T-cell (primary cell): ENCODE data around the gene FAT2. TPM values are rescaled to one million over a fixed set of nuclear protein-coding genes. Genes with fewer than 3 reads are reported as not detected.

Experiments
- ATAC-seq, 4 experiments: fragments of 200-7000 bp in 3 of 4; fragments of 150-1000 bp in 1 of 4; cut with Tn5 transposase; replicated peaks in 1 of 4; 1 replicate in 3 of 4; 2 replicates in 1 of 4; pipeline ENCODE4 v1.10.0; 2021; ENCODE audit warnings: moderate library complexity in 3 of 4, mild to moderate bottlenecking in 2 of 4, moderate number of reproducible peaks in 1 of 4
- CTCF ChIA-PET, 2 donors: fragments of 300-600 bp; sonication (Branson Sonifier 250); formaldehyde crosslinking; loops; one replicate each; lab custom pipeline; 2022; ENCODE audit warnings: antibody characterized with exemption in 2 of 2; lab: Charles Lee
- POLR2A ChIA-PET, 2 donors: fragments of 300-600 bp; sonication (Branson Sonifier 250); formaldehyde crosslinking; loops; one replicate each; lab custom pipeline; 2022; ENCODE audit warnings: antibody characterized with exemption in 2 of 2; lab: Charles Lee
- DNase-seq, 35 experiments: peaks; one replicate each; pipeline versions ENCODE4 v3.0.0 to v3.0.0-alpha.2; 2013 to 2023
- H3K27ac ChIP-seq: one replicate; pipeline ENCODE4 v1.5.1; 2013; ENCODE audit warnings: low read length
- H3K27me3 ChIP-seq, 2 experiments: replicated peaks in 1 of 2; 1 replicate in 1 of 2; 2 replicates in 1 of 2; pipeline versions ENCODE4 v1.6.1 to v1.7.0; 2013; ENCODE audit warnings: low read length in 1 of 2, mixed read lengths in 1 of 2; ENCODE audit not compliant: control insufficient read depth in 2 of 2, insufficient read depth in 2 of 2; ENCODE audit errors: extremely low read depth in 1 of 2
- H3K36me3 ChIP-seq, 2 donors: 1 replicate in 1 of 2; 2 replicates in 1 of 2; pipeline versions ENCODE4 v1.6.1 to v1.7.0; 2013; ENCODE audit warnings: low read length in 1 of 2; ENCODE audit not compliant: control insufficient read depth in 2 of 2, insufficient read depth in 1 of 2; ENCODE audit errors: extremely low read depth in 1 of 2
- H3K4me1 ChIP-seq, 2 experiments: 1 replicate in 1 of 2; 2 replicates in 1 of 2; pipeline versions ENCODE4 v1.6.1 to v1.7.0; 2013; ENCODE audit warnings: low read length in 2 of 2, mixed read lengths in 1 of 2; ENCODE audit not compliant: insufficient read depth in 2 of 2, control insufficient read depth in 1 of 2; ENCODE audit errors: extremely low read depth in 1 of 2
- H3K4me3 ChIP-seq, 2 donors: 1 replicate in 1 of 2; 2 replicates in 1 of 2; pipeline versions ENCODE4 v1.5.1 to v1.7.0; 2013; ENCODE audit warnings: mild to moderate bottlenecking in 2 of 2, low read length in 1 of 2, moderate library complexity in 1 of 2; ENCODE audit not compliant: control insufficient read depth in 1 of 2; ENCODE audit errors: extremely low read depth in 1 of 2
- H3K9me3 ChIP-seq: 2 replicates; pipeline ENCODE4 v1.7.0; 2013
- H3K27ac Mint-ChIP-seq, 2 donors: one replicate each; pipeline ENCODE4 v1.8.0; 2020 to 2021; ENCODE audit warnings: mild to moderate bottlenecking in 2 of 2, mixed read lengths in 2 of 2
- H3K27me3 Mint-ChIP-seq, 2 donors: one replicate each; pipeline ENCODE4 v1.8.0; 2021 to 2022; ENCODE audit warnings: mixed read lengths in 2 of 2
- H3K36me3 Mint-ChIP-seq: one replicate; pipeline ENCODE4 v1.8.0; 2021; ENCODE audit warnings: mixed read lengths
- H3K4me1 Mint-ChIP-seq, 3 donors: one replicate each; pipeline ENCODE4 v1.8.0; 2020 to 2022; ENCODE audit warnings: mixed read lengths in 3 of 3, mild to moderate bottlenecking in 1 of 3
- H3K4me3 Mint-ChIP-seq, 3 donors: one replicate each; pipeline ENCODE4 v1.8.0; 2020 to 2022; ENCODE audit warnings: mild to moderate bottlenecking in 3 of 3, mixed read lengths in 3 of 3, moderate library complexity in 3 of 3
- H3K9me3 Mint-ChIP-seq, 3 donors: one replicate each; pipeline ENCODE4 v1.8.0; 2020 to 2022; ENCODE audit warnings: mixed read lengths in 3 of 3
- WGBS: methylation state at CpG from one replicate; pipeline ENCODE4 v1.1.5; 2013; ENCODE audit warnings: missing lambda C conversion rate; ENCODE audit not compliant: insufficient coverage; 5-methylcytosine and 5-hydroxymethylcytosine counted together
- total RNA-seq, 35 experiments: library from RNA in 6 of 35; stranded (reverse) in 6 of 35; fragments of 120-200 nt in 1 of 35; gene quantifications; one replicate each; pipeline versions ENCODE4 v1.2.1 to v1.2.4 and lab custom pipeline; 2013 to 2026

FAT2 gene, protein sequence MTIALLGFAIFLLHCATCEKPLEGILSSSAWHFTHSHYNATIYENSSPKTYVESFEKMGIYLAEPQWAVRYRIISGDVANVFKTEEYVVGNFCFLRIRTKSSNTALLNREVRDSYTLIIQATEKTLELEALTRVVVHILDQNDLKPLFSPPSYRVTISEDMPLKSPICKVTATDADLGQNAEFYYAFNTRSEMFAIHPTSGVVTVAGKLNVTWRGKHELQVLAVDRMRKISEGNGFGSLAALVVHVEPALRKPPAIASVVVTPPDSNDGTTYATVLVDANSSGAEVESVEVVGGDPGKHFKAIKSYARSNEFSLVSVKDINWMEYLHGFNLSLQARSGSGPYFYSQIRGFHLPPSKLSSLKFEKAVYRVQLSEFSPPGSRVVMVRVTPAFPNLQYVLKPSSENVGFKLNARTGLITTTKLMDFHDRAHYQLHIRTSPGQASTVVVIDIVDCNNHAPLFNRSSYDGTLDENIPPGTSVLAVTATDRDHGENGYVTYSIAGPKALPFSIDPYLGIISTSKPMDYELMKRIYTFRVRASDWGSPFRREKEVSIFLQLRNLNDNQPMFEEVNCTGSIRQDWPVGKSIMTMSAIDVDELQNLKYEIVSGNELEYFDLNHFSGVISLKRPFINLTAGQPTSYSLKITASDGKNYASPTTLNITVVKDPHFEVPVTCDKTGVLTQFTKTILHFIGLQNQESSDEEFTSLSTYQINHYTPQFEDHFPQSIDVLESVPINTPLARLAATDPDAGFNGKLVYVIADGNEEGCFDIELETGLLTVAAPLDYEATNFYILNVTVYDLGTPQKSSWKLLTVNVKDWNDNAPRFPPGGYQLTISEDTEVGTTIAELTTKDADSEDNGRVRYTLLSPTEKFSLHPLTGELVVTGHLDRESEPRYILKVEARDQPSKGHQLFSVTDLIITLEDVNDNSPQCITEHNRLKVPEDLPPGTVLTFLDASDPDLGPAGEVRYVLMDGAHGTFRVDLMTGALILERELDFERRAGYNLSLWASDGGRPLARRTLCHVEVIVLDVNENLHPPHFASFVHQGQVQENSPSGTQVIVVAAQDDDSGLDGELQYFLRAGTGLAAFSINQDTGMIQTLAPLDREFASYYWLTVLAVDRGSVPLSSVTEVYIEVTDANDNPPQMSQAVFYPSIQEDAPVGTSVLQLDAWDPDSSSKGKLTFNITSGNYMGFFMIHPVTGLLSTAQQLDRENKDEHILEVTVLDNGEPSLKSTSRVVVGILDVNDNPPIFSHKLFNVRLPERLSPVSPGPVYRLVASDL (N-terminal part only)
- not detected for total RNA-seq
- total RNA-seq (2013): not detected
- 0 to 0.09 (median 0) reads per million in 29 experiments for total RNA-seq (lab: John Stamatoyannopoulos, UW)

DNA sequence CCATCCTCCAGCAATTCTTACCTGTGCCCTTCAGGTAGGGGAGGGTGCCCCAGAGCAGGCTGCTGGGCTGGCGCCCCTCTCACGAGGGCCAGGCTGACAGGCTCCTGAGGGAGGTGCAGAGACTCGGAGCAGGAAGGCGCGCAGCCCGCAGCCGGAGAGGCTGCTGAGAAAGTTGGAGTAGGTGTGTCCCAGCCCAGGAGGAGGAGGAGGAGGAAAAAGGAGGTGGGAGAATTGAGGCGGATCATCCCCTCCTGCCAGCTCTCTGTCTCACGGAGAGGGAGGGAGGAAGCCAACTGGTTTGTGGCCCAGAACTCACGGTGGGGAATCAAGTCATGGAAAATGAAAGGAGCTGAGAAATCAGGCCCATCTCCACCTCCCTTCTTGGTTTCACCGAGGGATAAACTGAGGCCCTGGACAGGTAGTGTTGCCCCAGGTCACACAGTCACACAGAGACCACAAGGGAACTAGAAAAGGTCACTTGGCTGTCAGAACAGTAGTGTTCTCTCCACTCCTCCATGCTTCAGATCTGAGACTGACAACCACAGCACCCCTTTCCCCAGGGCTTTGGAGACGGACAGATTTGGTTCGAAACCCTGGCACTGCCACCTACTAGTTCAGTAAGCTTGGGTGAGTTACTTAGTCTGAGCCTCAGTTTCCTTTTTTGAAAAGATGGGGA, at the start of gene FAT2:
Gene FAT2, minus strand, starts transcription at position 188 of the 676 bp plus-strand sequence. CDS start 22,400 bp downstream, outside the sequence.
- DNase-seq (no peak), ATAC-seq (no peak)
- H3K36me3 Mint-ChIP-seq: no peaks in the 10 kb centered on the region
- peaks cover 0 to 1% of the 10 kb centered on the region in 2 donors for H3K27me3 Mint-ChIP-seq
- Histone ChIP-seq H3K4me3 (no peak within 1 kb of the TSS), H3K36me3 (no peaks in the 10 kb centered on the region), H3K9me3 (no peaks in the 10 kb centered on the region), H3K4me1 (no peaks in the 10 kb centered on the region), H3K27me3 (peaks cover 0 to 7% of the 10 kb centered on the region in 2 experiments), H3K27ac (no peak within 1 kb of the TSS)
- no peak within 1 kb of the TSS for H3K27ac Mint-ChIP-seq
- no peak within 1 kb of the TSS for H3K4me3 Mint-ChIP-seq
- no peaks in the 10 kb centered on the region for H3K4me1 Mint-ChIP-seq
- WGBS: 71% methylated on average over 1 of the region's 13 CpGs
- no peaks in the 10 kb centered on the region for H3K9me3 Mint-ChIP-seq
- ChIA-PET CTCF (no interaction called here), POLR2A (no interaction called here)

DNA sequence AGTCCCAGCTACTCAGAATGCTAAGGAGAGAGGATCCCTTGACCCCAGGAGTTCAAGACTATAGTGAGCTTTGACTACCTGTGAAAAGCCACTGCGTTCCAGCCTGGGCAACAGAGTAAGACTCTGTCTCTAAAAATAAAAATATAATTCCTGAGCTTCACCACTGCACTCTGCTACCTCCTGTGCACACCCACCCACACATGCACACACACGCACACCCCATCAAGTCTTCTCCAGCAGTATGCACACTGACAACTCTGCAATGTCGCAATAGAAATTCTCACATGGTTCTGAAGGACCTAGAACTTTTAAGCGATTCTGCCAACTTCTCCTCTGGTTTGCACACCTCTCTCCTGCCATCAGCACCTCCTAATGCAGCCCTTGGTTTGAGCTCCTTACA, 47.5 kb upstream of the FAT2 start:
- H3K4me3 Mint-ChIP-seq: no peak overlapping the region
- ChIA-PET POLR2A (no interaction called here), CTCF (interaction anchor here in 1 of 2 donors (1.1 kb wide), 1 partner anchor 20 kb away, joined by 3 read pairs; no protein-coding TSS in a partner anchor)
- Histone ChIP-seq H3K27me3 (peaks cover 0 to 7% of the 10 kb centered on the region in 2 experiments), H3K9me3 (no peaks in the 10 kb centered on the region), H3K36me3 (no peaks in the 10 kb centered on the region), H3K4me3 (no peak overlapping the region), H3K27ac (no peak overlapping the region), H3K4me1 (peaks cover 0 to 7% of the 10 kb centered on the region in 2 experiments)
- no peaks in the 10 kb centered on the region for H3K9me3 Mint-ChIP-seq
- H3K27me3 Mint-ChIP-seq: peaks cover 0 to under 1% of the 10 kb centered on the region in 2 donors
- no peak overlapping the region for H3K27ac Mint-ChIP-seq
- ATAC-seq (no peak), DNase-seq (no peak)
- WGBS: 73% methylated on average over 4 of the region's 4 CpGs
- no peaks in the 10 kb centered on the region for H3K36me3 Mint-ChIP-seq
- H3K4me1 Mint-ChIP-seq: peaks cover 0 to 14% (median 11%) of the 10 kb centered on the region in 3 donors

DNA sequence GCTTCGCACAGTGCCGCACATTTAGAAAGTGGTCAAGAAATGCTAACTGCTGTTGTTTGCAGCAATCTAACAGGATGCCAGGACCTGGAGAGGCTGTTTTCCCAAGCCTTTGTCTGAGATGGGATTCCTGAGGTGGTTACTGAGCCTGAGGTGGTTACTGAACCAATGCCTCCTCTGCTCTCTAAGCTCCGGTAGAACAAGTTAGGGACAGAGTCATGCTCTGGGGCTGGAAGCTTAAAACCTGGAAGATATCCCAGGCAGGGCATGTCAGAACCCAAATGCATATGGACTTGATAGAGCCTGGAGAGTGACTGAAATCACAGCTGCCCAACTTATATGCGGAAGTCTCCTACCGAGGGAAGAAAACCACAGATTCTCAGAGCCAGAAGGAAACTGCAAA, 46.5 kb upstream of the FAT2 start:
- no peak for DNase-seq
- H3K4me1 Mint-ChIP-seq: peaks cover 0 to 14% (median 11%) of the 10 kb centered on the region in 3 donors
- peaks cover 0 to 1% of the 10 kb centered on the region in 2 donors for H3K27me3 Mint-ChIP-seq
- no peak overlapping the region for H3K4me3 ChIP-seq
- no peak overlapping the region for H3K4me3 Mint-ChIP-seq
- H3K27ac Mint-ChIP-seq: no peak overlapping the region
- no peaks in the 10 kb centered on the region for H3K9me3 Mint-ChIP-seq
- ATAC-seq: no peak
- POLR2A ChIA-PET: no interaction called here
- WGBS: 80% methylated on average over 5 of the region's 5 CpGs
- H3K36me3 ChIP-seq: no peaks in the 10 kb centered on the region
- no peaks in the 10 kb centered on the region for H3K9me3 ChIP-seq
- H3K27ac ChIP-seq: no peak overlapping the region
- CTCF ChIA-PET: interaction anchor here in 1 of 2 donors (0.6 kb wide), 1 partner anchor 117 kb away, joined by 4 read pairs; no protein-coding TSS in a partner anchor
- H3K27me3 ChIP-seq: peaks cover 0 to 12% of the 10 kb centered on the region in 2 experiments
- no peaks in the 10 kb centered on the region for H3K36me3 Mint-ChIP-seq
- H3K4me1 ChIP-seq: peaks cover 0 to 7% of the 10 kb centered on the region in 2 experiments

DNA sequence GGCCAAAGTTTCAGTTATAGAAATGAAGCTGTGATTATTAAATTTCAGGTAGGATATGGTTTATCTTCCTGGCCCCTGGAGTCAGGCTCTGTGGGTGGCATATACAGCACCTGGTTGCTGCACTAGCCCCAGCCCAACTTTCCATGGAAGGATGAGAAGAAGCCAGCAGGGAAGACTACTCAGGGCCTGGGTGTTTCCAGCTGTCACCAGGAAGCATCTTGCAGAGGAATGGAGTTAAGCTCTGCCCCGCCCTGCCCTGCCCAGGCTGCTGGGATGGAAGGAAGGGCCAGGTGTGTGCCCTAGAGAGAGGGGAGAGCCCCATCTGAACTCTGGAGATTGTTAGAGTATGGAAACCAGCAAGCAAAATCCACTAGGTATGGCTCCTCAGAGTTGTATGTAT, 42.8 kb upstream of the FAT2 start:
- Mint-ChIP-seq H3K27ac (no peak overlapping the region), H3K4me3 (no peak overlapping the region), H3K36me3 (no peaks in the 10 kb centered on the region), H3K27me3 (peaks cover 5 to 8% of the 10 kb centered on the region in 2 donors), H3K4me1 (no peaks in the 10 kb centered on the region), H3K9me3 (no peaks in the 10 kb centered on the region)
- Histone ChIP-seq H3K4me3 (no peak overlapping the region), H3K4me1 (no peaks in the 10 kb centered on the region), H3K36me3 (no peaks in the 10 kb centered on the region), H3K27ac (no peak overlapping the region), H3K27me3 (peaks cover 0 to 16% of the 10 kb centered on the region in 2 experiments), H3K9me3 (no peaks in the 10 kb centered on the region)
- ChIA-PET CTCF (no interaction called here), POLR2A (interaction anchor here in 1 of 2 donors (0.6 kb wide), 1 partner anchor 16 kb away, joined by 3 read pairs; no protein-coding TSS in a partner anchor)
- WGBS: no CpG with 5 or more reads among the region's 1 CpG
- DNase-seq: no peak
- ATAC-seq: no peak

DNA sequence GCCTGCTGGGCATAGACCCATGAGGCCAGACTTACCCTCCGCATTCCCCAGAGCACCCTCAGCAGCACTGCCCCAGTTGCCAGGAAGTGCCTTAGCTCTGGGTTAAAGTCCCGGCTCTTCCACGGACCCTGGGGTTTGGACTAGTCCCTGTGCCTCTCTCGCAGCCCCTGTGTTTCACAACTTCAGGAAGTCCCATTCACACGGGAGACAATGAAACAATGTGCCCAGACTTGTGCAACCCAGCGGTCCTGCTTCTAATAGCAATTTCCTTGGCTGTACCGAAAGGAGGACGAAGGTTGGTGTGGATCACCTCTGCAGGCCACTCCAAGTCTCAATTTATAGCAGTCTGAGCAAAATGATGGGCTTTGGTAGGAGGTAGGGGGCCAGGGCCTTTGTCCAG, 41.8 kb upstream of the FAT2 start:
- Histone ChIP-seq H3K4me3 (no peak overlapping the region), H3K36me3 (no peaks in the 10 kb centered on the region), H3K4me1 (no peaks in the 10 kb centered on the region), H3K27ac (no peak overlapping the region), H3K27me3 (peaks cover 0 to 17% of the 10 kb centered on the region in 2 experiments), H3K9me3 (no peaks in the 10 kb centered on the region)
- ChIA-PET POLR2A (no interaction called here), CTCF (no interaction called here)
- H3K36me3 Mint-ChIP-seq: no peaks in the 10 kb centered on the region
- peaks cover 5 to 8% of the 10 kb centered on the region in 2 donors for H3K27me3 Mint-ChIP-seq
- no peaks in the 10 kb centered on the region for H3K4me1 Mint-ChIP-seq
- no peaks in the 10 kb centered on the region for H3K9me3 Mint-ChIP-seq
- 84% methylated on average over 7 of the region's 8 CpGs for WGBS
- H3K4me3 Mint-ChIP-seq: no peak overlapping the region
- no peak overlapping the region for H3K27ac Mint-ChIP-seq
- DNase-seq: no peak
- ATAC-seq: no peak
